ENCODE results near the gene PIWIL1.

Gene PIWIL1

GRCh38 chr12:130405332-130405731 is 67.6 kb downstream of the PIWIL1 start:
- TF ChIP-seq, protein P1, sequence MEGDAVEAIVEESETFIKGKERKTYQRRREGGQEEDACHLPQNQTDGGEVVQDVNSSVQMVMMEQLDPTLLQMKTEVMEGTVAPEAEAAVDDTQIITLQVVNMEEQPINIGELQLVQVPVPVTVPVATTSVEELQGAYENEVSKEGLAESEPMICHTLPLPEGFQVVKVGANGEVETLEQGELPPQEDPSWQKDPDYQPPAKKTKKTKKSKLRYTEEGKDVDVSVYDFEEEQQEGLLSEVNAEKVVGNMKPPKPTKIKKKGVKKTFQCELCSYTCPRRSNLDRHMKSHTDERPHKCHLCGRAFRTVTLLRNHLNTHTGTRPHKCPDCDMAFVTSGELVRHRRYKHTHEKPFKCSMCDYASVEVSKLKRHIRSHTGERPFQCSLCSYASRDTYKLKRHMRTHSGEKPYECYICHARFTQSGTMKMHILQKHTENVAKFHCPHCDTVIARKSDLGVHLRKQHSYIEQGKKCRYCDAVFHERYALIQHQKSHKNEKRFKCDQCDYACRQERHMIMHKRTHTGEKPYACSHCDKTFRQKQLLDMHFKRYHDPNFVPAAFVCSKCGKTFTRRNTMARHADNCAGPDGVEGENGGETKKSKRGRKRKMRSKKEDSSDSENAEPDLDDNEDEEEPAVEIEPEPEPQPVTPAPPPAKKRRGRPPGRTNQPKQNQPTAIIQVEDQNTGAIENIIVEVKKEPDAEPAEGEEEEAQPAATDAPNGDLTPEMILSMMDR (IDR thresholded peaks at IDR 0.05; ENCODE audit: insufficient read depth, missing control alignments): no peak
- FAIRE-seq (no peak), DNase-seq (ENCODE audit: insufficient read length, low spot score) (no peak)

DNA sequence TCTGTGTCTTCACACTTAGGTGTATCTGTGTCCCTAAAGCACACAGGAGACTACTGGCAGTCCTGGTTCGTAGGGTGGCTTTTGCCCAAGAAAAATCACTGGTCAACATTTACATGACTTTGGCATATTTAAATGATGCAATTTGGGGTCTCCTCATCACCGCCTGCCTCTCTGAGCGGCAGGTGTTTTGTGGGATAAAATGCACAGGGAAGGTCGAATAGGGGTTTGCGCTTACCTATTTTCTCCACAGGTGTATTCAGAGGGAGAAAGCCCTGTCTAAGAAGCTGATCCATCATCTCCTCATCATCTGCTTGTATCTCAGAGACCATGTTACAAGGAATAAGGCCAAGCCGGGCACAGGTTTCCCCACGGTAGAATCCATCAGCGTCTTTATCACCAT is 74.7 kb downstream of the PIWIL1 start:
- no peak for FAIRE-seq
- no peak for DNase-seq (ENCODE audit: insufficient read length, low spot score)
- TF ChIP-seq, protein P1 (IDR thresholded peaks at IDR 0.05; ENCODE audit: insufficient read depth, missing control alignments): no peak

DNA sequence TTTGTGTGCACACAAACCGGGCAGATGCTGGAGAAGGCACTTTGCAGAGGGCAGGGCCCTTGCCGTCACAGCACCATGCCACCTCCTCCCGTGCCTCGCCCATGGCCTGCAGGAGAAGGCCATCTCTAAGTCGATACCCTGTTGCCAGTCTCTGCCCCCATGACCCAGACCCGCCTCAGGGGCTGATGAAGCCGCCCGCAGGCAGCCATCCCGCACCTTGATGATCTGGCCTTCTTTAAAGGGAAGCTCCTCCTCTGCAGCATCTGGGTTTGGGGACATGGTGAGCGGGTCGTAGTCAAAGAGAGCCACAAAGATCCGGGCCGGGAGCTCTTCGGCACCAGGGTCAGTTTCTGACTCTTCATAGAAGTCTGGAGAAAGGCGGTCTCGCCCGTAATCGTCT is 76.2 kb downstream of the PIWIL1 start:
- TF ChIP-seq, protein P1 (IDR thresholded peaks at IDR 0.05; ENCODE audit: insufficient read depth, missing control alignments): no peak
- FAIRE-seq (no peak), DNase-seq (ENCODE audit: insufficient read length, low spot score) (no peak)

DNA sequence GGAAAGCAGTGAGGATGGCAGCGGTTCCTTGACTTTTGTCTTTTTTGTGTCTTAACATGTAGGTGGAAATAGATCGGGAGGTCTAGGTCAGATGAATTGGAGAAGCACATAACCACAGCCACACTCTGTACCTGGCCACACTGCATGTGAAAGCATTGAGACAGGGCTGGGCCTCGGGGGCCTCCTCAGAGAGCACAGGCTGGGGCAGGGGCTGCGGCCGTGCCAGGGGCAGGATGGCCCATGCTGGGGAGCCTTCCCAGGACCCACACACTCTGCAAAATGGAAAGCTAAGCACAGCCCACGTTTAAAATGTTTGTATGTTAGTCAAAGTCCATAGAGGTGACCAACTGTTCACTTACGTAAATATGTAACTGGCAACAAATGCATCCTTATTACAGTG is 76.7 kb downstream of the PIWIL1 start:
- DNase-seq (ENCODE audit: insufficient read length, low spot score) (no peak), FAIRE-seq (no peak)
- TF ChIP-seq, protein P1 (IDR thresholded peaks at IDR 0.05; ENCODE audit: insufficient read depth, missing control alignments): no peak

GRCh38 chr12:130418251-130418650 is 80.6 kb downstream of the PIWIL1 start:
- FAIRE-seq (no peak), DNase-seq (ENCODE audit: insufficient read length, low spot score) (no peak)
- TF ChIP-seq, protein P1 (IDR thresholded peaks at IDR 0.05; ENCODE audit: insufficient read depth, missing control alignments): no peak

- TF ChIP-seq, protein P1 (IDR thresholded peaks at IDR 0.05; ENCODE audit: insufficient read depth, missing control alignments): no peak
- FAIRE-seq (no peak), DNase-seq (ENCODE audit: insufficient read length, low spot score) (no peak)
These were observed 81.4 kb downstream of the PIWIL1 start for GRCh38 chr12:130419116-130419515.

DNA sequence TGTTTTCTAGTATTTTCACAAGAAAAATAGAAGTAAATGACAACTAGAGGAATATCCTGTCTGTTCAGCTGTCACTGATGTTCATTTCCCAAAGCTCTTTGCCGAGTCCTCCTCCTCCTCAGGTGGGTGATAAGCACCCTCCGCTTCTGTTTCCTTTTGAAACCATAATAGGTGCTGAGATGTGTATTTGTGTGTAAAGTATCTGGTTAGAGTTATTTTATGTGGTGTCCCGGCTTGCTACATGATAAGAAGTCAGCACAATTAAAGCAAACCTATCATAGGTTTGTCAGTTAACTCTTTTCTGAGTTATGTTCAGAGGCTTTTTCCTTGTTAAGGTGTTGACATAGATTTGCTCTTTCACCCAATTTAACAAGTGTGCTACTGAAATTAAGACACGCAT is 82.4 kb downstream of the PIWIL1 start:
- FAIRE-seq: no peak
- DNase-seq (ENCODE audit: insufficient read length, low spot score): no peak
- TF ChIP-seq, protein P1 (IDR thresholded peaks at IDR 0.05; ENCODE audit: insufficient read depth, missing control alignments): no peak
